ENCODE data around the gene LIMS3. TPM values are rescaled to one million over a fixed set of nuclear protein-coding genes. Genes with fewer than 3 reads are reported as not detected.
"Not testable (repeated sequence)": the region's sequence is repeated elsewhere in the genome, so short reads cannot be mapped to it uniquely, and the experiment has no call there.

Gene LIMS3, protein sequence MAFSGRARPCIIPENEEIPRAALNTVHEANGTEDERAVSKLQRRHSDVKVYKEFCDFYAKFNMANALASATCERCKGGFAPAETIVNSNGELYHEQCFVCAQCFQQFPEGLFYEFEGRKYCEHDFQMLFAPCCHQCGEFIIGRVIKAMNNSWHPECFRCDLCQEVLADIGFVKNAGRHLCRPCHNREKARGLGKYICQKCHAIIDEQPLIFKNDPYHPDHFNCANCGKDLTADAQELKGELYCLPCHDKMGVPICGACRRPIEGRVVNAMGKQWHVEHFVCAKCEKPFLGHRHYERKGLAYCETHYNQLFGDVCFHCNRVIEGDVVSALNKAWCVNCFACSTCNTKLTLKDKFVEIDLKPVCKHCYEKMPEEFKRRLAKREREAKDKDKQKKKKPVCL
- polyA plus RNA-seq (2013, experiment 1 of 2), result 1.5 TPM
- 1.8 TPM for polyA plus RNA-seq (2013, experiment 2 of 2)

DNA sequence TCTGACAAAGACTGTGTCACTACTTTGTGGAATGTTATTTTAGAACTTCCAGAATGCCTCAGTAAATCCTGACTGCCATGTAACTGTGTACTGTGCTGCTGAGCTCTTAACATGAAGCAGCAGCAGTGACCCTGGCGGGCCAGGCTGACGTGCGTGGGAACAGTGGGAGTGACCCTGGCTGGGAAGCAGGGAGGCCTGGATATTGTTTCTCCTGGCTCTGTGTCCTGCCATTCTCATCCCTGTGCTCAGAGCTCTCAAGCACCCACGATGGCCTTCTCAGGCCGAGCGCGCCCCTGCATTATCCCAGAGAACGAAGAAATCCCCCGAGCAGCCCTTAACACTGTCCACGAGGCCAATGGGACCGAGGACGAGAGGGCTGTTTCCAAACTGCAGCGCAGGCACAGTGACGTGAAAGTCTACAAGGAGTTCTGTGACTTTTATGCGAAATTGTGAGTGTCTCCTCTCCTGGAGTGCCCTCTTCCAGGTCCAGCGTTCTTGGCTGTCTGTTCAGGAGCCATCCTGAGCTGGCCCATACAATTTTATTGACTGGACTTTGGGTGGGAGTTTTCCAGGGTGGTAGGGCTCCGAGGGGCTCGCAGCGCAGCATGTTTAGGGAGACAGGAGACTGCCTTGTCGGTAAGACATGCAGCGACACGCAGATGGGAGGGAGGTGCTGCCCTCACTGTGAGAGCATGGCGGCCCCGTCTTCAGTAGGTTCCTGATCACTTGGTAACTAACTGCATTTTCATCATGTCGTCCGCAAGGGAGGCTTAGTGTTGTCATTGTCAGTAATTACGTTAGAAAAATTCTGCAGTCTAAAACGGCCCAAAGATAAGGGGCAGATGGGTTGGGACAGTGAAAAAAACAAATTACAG lies at the start of gene LIMS3:
TSS of gene LIMS3 (plus strand) at position 227 of the 875 bp plus-strand sequence. CDS start at position 268, 41 bp downstream.
- H2AK5ac ChIP-seq (ENCODE audit: low read length); H3K36me3 ChIP-seq (ENCODE audit: control insufficient read depth, insufficient read depth, low read length); H4K8ac ChIP-seq (ENCODE audit: low read depth, low read length); H3K4me3 ChIP-seq (ENCODE audit: low read length); H3K79me1 ChIP-seq (ENCODE audit: low read length); H3K4ac ChIP-seq (ENCODE audit: low read depth, low read length); H3K27ac ChIP-seq (ENCODE audit: low read depth, low read length); H4K5ac ChIP-seq (ENCODE audit: low read length); H3K4me2 ChIP-seq (ENCODE audit: low read length); H2BK15ac ChIP-seq (replicated peaks; ENCODE audit: low read depth); H3K9ac ChIP-seq (ENCODE audit: low read length); DNase-seq; H3K23ac ChIP-seq (ENCODE audit: low read length); H3K18ac ChIP-seq (ENCODE audit: low read length); H2BK120ac ChIP-seq (ENCODE audit: low read depth, low read length); H3K79me2 ChIP-seq (ENCODE audit: control insufficient read depth, insufficient read depth, low read length); H3K56ac ChIP-seq (ENCODE audit: low read length); H3K27me3 ChIP-seq (ENCODE audit: insufficient read depth, low read length, poor library complexity); H3K4me1 ChIP-seq (ENCODE audit: control insufficient read depth, low read depth, low read length); H2BK5ac ChIP-seq (ENCODE audit: low read length): not testable (repeated sequence)
- whole genome bisulfite sequencing (ENCODE audit: extremely low coverage, insufficient coverage, low lambda C conversion rate), result no CpG with 5 or more reads among the region's 28 CpGs

DNA sequence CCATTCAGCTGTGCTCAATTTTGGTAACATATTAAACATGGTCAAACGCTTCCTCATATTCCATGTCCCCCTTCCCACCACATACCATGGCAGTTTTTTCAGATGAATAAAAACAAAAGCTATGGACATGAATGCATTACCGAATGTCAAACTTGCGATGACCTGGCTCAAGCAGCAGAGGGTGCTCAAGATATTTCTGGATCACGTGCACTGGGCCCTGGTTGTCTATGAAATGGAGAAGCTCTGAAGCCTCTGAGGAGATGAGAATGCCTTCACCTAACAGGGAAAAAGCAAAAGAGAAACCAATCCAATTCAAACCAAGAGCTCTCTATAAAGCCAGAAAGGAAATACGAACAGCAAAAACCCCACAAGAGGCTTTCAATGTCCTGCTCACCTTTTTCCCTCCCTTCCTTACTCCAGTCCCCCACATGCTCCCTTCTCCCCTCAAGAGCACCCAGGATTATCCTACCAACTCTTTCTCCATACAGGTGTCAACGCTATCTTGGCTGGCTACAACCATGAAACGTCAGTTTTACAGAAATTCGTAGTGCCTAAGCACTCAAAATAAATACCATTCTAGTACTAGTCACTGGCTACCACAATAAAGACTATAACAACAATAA lies 27.2 kb upstream of the LIMS3 start:
- H3K9ac ChIP-seq (ENCODE audit: low read length); H3K56ac ChIP-seq (ENCODE audit: low read length); H2BK5ac ChIP-seq (ENCODE audit: low read length); H3K4me2 ChIP-seq (ENCODE audit: low read length); H3K27ac ChIP-seq (ENCODE audit: low read depth, low read length); H3K4me3 ChIP-seq (ENCODE audit: low read length); H3K79me1 ChIP-seq (ENCODE audit: low read length); H3K36me3 ChIP-seq (ENCODE audit: control insufficient read depth, insufficient read depth, low read length); H2AK5ac ChIP-seq (ENCODE audit: low read length); DNase-seq; H4K8ac ChIP-seq (ENCODE audit: low read depth, low read length); H3K4ac ChIP-seq (ENCODE audit: low read depth, low read length); H2BK120ac ChIP-seq (ENCODE audit: low read depth, low read length); H3K18ac ChIP-seq (ENCODE audit: low read length); H3K4me1 ChIP-seq (ENCODE audit: control insufficient read depth, low read depth, low read length); H3K23ac ChIP-seq (ENCODE audit: low read length); H2BK15ac ChIP-seq (replicated peaks; ENCODE audit: low read depth); H3K27me3 ChIP-seq (ENCODE audit: insufficient read depth, low read length, poor library complexity); H3K79me2 ChIP-seq (ENCODE audit: control insufficient read depth, insufficient read depth, low read length); H4K5ac ChIP-seq (ENCODE audit: low read length): not testable (repeated sequence)
- no CpG with 5 or more reads among the region's 8 CpGs for WGBS (ENCODE audit: extremely low coverage, insufficient coverage, low lambda C conversion rate)

GRCh38 chr2:109876625-109877024 lies 21.9 kb upstream of the LIMS3 start:
- not testable (repeated sequence) for H2BK5ac ChIP-seq (ENCODE audit: low read length); H3K79me2 ChIP-seq (ENCODE audit: control insufficient read depth, insufficient read depth, low read length); H3K4me2 ChIP-seq (ENCODE audit: low read length); H3K27ac ChIP-seq (ENCODE audit: low read depth, low read length); H3K18ac ChIP-seq (ENCODE audit: low read length); H4K8ac ChIP-seq (ENCODE audit: low read depth, low read length); H3K9ac ChIP-seq (ENCODE audit: low read length); H3K4ac ChIP-seq (ENCODE audit: low read depth, low read length); DNase-seq; H3K27me3 ChIP-seq (ENCODE audit: insufficient read depth, low read length, poor library complexity); H3K4me1 ChIP-seq (ENCODE audit: control insufficient read depth, low read depth, low read length); H2AK5ac ChIP-seq (ENCODE audit: low read length); H4K5ac ChIP-seq (ENCODE audit: low read length); H3K56ac ChIP-seq (ENCODE audit: low read length); H3K23ac ChIP-seq (ENCODE audit: low read length); H2BK15ac ChIP-seq (replicated peaks; ENCODE audit: low read depth); H3K36me3 ChIP-seq (ENCODE audit: control insufficient read depth, insufficient read depth, low read length); H3K79me1 ChIP-seq (ENCODE audit: low read length); H2BK120ac ChIP-seq (ENCODE audit: low read depth, low read length); H3K4me3 ChIP-seq (ENCODE audit: low read length)
- no CpG with 5 or more reads among the region's 3 CpGs for WGBS (ENCODE audit: extremely low coverage, insufficient coverage, low lambda C conversion rate)

DNA sequence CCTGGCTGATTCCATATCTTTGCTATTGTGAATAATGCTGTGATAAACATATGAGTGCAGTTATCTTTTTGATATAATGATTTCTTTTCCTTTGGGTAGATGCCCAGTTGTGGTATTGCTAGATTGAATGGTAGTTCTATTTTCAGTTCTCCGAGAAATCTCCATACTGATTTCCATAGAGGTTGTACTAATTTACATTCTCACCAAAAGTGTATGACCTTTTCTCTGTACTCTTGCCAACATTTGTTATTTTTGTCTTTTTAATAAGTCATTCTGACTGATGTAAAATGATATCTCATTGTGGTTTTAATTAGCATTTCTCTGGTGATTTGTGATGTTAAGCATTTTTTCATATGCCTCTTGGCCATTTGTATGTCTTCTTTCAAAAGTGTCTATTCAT lies 16.4 kb upstream of the LIMS3 start:
- not testable (repeated sequence) for H3K18ac ChIP-seq (ENCODE audit: low read length); H3K79me1 ChIP-seq (ENCODE audit: low read length); H3K27me3 ChIP-seq (ENCODE audit: insufficient read depth, low read length, poor library complexity); H3K4me3 ChIP-seq (ENCODE audit: low read length); H4K5ac ChIP-seq (ENCODE audit: low read length); H2BK5ac ChIP-seq (ENCODE audit: low read length); H3K27ac ChIP-seq (ENCODE audit: low read depth, low read length); DNase-seq; H2AK5ac ChIP-seq (ENCODE audit: low read length); H3K23ac ChIP-seq (ENCODE audit: low read length); H3K4ac ChIP-seq (ENCODE audit: low read depth, low read length); H3K4me2 ChIP-seq (ENCODE audit: low read length); H3K36me3 ChIP-seq (ENCODE audit: control insufficient read depth, insufficient read depth, low read length); H4K8ac ChIP-seq (ENCODE audit: low read depth, low read length); H3K79me2 ChIP-seq (ENCODE audit: control insufficient read depth, insufficient read depth, low read length); H2BK120ac ChIP-seq (ENCODE audit: low read depth, low read length); H3K56ac ChIP-seq (ENCODE audit: low read length); H3K9ac ChIP-seq (ENCODE audit: low read length); H3K4me1 ChIP-seq (ENCODE audit: control insufficient read depth, low read depth, low read length); H2BK15ac ChIP-seq (replicated peaks; ENCODE audit: low read depth)
- no CpG with 5 or more reads among the region's 1 CpG for WGBS (ENCODE audit: extremely low coverage, insufficient coverage, low lambda C conversion rate)

DNA sequence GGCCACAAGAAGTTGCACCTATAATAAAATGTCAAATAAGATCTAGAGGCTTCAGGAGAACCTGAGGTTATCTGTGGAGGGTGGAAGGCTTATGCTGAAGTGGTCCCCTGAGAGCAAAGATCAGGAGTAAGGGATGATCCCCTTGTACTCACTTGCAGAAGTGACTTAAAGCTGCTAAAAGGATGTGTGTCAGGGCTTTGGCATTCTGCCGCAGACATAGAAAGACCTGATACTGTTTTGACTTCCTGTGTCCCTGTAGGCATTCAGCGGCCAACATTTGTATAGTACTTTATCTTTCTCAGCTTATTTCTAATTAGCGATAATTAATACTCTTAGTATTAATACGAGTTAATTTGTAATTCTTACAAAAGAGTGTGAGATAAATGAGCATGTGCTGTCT lies 10.1 kb upstream of the LIMS3 start:
- not testable (repeated sequence) for H2BK120ac ChIP-seq (ENCODE audit: low read depth, low read length); H3K27ac ChIP-seq (ENCODE audit: low read depth, low read length); H3K9ac ChIP-seq (ENCODE audit: low read length); H3K4me3 ChIP-seq (ENCODE audit: low read length); H3K4me1 ChIP-seq (ENCODE audit: control insufficient read depth, low read depth, low read length); H3K36me3 ChIP-seq (ENCODE audit: control insufficient read depth, insufficient read depth, low read length); H2BK15ac ChIP-seq (replicated peaks; ENCODE audit: low read depth); H3K4me2 ChIP-seq (ENCODE audit: low read length); H4K8ac ChIP-seq (ENCODE audit: low read depth, low read length); H4K5ac ChIP-seq (ENCODE audit: low read length); H3K27me3 ChIP-seq (ENCODE audit: insufficient read depth, low read length, poor library complexity); H3K79me2 ChIP-seq (ENCODE audit: control insufficient read depth, insufficient read depth, low read length); H3K79me1 ChIP-seq (ENCODE audit: low read length); H3K23ac ChIP-seq (ENCODE audit: low read length); DNase-seq; H2AK5ac ChIP-seq (ENCODE audit: low read length); H3K56ac ChIP-seq (ENCODE audit: low read length); H3K18ac ChIP-seq (ENCODE audit: low read length); H3K4ac ChIP-seq (ENCODE audit: low read depth, low read length); H2BK5ac ChIP-seq (ENCODE audit: low read length)
- no CpG with 5 or more reads among the region's 4 CpGs for WGBS (ENCODE audit: extremely low coverage, insufficient coverage, low lambda C conversion rate)

Data from mesendoderm (in vitro differentiated cells).